ENCODE measurements around the gene IQCE.
"Not testable (repeated sequence)": the region's sequence is repeated elsewhere in the genome, so short reads cannot be mapped to it uniquely, and the experiment has no call there.

Gene IQCE

DNA sequence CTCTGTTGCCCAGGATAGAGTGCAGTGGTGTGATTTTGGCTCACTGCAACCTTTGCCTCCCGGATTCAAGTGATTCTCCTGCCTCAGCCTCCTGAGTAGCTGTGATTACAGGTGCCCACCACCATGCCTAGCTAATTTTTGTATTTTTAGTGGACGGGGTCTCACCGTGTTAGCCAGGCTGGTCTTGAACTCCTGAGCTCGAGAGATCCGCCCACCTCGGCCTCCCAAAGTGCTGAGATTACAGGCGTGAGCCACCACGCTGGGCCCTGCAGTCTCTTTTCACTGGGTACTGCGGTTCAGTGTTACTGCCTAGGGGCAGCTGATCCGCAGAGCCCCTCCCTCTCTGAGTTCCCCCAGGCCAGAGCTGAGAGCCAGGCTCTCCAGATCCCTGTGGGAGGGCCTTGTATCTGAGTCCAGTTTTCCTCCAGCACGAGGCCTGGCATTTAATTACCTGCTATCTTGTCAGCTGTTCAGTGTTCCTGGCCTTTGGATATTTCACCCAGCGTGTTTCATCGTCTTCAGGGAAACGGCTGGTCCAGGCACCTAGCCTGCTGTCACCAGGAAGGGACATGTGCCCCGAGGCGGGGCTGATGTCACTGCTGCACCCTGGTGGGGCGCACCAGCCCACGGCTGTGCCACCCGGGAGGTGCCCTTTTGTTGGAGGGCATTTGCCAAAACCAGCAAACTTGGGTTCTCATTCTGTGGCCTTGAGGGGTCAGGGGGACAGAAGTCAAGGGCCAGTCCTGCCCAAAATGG lies 22.7 kb upstream of the IQCE start:
- peaks cover 20% of the 10 kb centered on the region for H3K36me3 ChIP-seq (ENCODE audit: control insufficient read depth, insufficient read depth, low read length)
- no CpG with 5 or more reads among the region's 19 CpGs for WGBS (ENCODE audit: insufficient coverage, insufficient read length)
- not testable (repeated sequence) for H3K4me3 ChIP-seq (ENCODE audit: low read length); H3K27ac ChIP-seq (ENCODE audit: low read length); H3K4me1 ChIP-seq (ENCODE audit: control insufficient read depth, insufficient read depth, low read length); H3K27me3 ChIP-seq (ENCODE audit: control insufficient read depth, insufficient read depth, low read length); DNase-seq (ENCODE audit: low read depth, low spot score); H3K9me3 ChIP-seq (ENCODE audit: control insufficient read depth, insufficient read depth, low read length)

- H3K4me3 ChIP-seq (ENCODE audit: low read length): no peak overlapping the region
- peaks cover 29% of the 10 kb centered on the region for H3K36me3 ChIP-seq (ENCODE audit: control insufficient read depth, insufficient read depth, low read length)
- no peak overlapping the region for H3K27ac ChIP-seq (ENCODE audit: low read length)
- H3K27me3 ChIP-seq (ENCODE audit: control insufficient read depth, insufficient read depth, low read length): no peaks in the 10 kb centered on the region
- no peaks in the 10 kb centered on the region for H3K9me3 ChIP-seq (ENCODE audit: control insufficient read depth, insufficient read depth, low read length)
- DNase-seq (ENCODE audit: low read depth, low spot score): no peak
- no peaks in the 10 kb centered on the region for H3K4me1 ChIP-seq (ENCODE audit: control insufficient read depth, insufficient read depth, low read length)
- no CpG with 5 or more reads among the region's 47 CpGs for WGBS (ENCODE audit: insufficient coverage, insufficient read length)
Measured at GRCh38 chr7:2537981-2538851, 20.6 kb upstream of the IQCE start.

GRCh38 chr7:2539031-2539911 lies 19.5 kb upstream of the IQCE start:
- peaks cover 33% of the 10 kb centered on the region for H3K36me3 ChIP-seq (ENCODE audit: control insufficient read depth, insufficient read depth, low read length)
- no CpG with 5 or more reads among the region's 32 CpGs for WGBS (ENCODE audit: insufficient coverage, insufficient read length)
- H3K27me3 ChIP-seq (ENCODE audit: control insufficient read depth, insufficient read depth, low read length): no peaks in the 10 kb centered on the region
- H3K9me3 ChIP-seq (ENCODE audit: control insufficient read depth, insufficient read depth, low read length): no peaks in the 10 kb centered on the region
- no peaks in the 10 kb centered on the region for H3K4me1 ChIP-seq (ENCODE audit: control insufficient read depth, insufficient read depth, low read length)
- no peak overlapping the region for H3K4me3 ChIP-seq (ENCODE audit: low read length)
- no peak for DNase-seq (ENCODE audit: low read depth, low spot score)
- H3K27ac ChIP-seq (ENCODE audit: low read length): no peak overlapping the region

GRCh38 chr7:2540133-2540532 lies 18.6 kb upstream of the IQCE start:
- no peaks in the 10 kb centered on the region for H3K4me1 ChIP-seq (ENCODE audit: control insufficient read depth, insufficient read depth, low read length)
- no peak overlapping the region for H3K4me3 ChIP-seq (ENCODE audit: low read length)
- DNase-seq (ENCODE audit: low read depth, low spot score): no peak
- no peaks in the 10 kb centered on the region for H3K27me3 ChIP-seq (ENCODE audit: control insufficient read depth, insufficient read depth, low read length)
- no peak overlapping the region for H3K27ac ChIP-seq (ENCODE audit: low read length)
- H3K9me3 ChIP-seq (ENCODE audit: control insufficient read depth, insufficient read depth, low read length): no peaks in the 10 kb centered on the region
- WGBS (ENCODE audit: insufficient coverage, insufficient read length): no CpG with 5 or more reads among the region's 7 CpGs
- H3K36me3 ChIP-seq (ENCODE audit: control insufficient read depth, insufficient read depth, low read length): peaks cover 38% of the 10 kb centered on the region

- Histone ChIP-seq H3K27me3 (ENCODE audit: control insufficient read depth, insufficient read depth, low read length) (no peaks in the 10 kb centered on the region), H3K36me3 (ENCODE audit: control insufficient read depth, insufficient read depth, low read length) (peaks cover 39% of the 10 kb centered on the region), H3K4me1 (ENCODE audit: control insufficient read depth, insufficient read depth, low read length) (no peaks in the 10 kb centered on the region), H3K9me3 (ENCODE audit: control insufficient read depth, insufficient read depth, low read length) (no peaks in the 10 kb centered on the region), H3K4me3 (ENCODE audit: low read length) (no peak overlapping the region), H3K27ac (ENCODE audit: low read length) (no peak overlapping the region)
- WGBS (ENCODE audit: insufficient coverage, insufficient read length): no CpG with 5 or more reads among the region's 19 CpGs
- no peak for DNase-seq (ENCODE audit: low read depth, low spot score)
Measured at GRCh38 chr7:2540641-2541051, 18.1 kb upstream of the IQCE start.

DNA sequence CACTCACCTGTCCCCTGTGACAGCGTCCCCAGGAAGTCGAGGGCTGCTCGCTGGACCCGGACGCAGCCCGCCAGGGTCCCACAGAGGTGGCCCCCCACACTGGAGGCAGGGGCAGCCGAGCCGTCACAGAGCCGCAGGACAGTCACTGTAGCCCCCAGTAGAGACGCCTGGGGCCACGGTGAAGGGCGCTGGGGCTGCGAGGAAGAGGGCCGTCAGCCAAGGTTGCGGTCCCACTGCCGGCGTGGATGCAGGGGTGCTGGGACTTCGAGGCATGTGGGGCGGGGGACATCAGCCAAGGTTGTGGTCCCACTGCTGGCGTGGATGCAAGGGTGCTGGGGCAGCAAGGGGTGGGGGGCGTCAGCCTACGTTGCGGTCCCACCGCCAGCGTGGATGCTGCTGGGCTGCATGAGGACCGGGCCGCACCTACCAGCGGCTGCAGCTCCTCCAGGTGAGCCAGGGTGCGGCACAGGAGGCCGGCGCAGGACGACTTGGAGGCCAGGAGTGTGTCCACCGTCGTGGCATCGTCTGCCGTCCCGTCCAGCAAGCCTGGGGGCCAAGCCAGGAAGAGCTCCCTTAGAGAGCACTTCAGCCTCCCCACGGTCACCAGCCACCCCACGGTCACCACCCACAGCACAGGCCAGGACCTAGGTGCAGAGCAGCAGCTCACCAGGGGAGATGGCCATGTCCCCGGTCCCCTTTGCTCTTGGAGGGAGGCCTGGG lies 17.3 kb upstream of the IQCE start:
- Histone ChIP-seq H3K36me3 (ENCODE audit: control insufficient read depth, insufficient read depth, low read length) (peaks cover 45% of the 10 kb centered on the region), H3K27me3 (ENCODE audit: control insufficient read depth, insufficient read depth, low read length) (no peaks in the 10 kb centered on the region), H3K4me3 (ENCODE audit: low read length) (no peak overlapping the region), H3K9me3 (ENCODE audit: control insufficient read depth, insufficient read depth, low read length) (no peaks in the 10 kb centered on the region), H3K27ac (ENCODE audit: low read length) (no peak overlapping the region), H3K4me1 (ENCODE audit: control insufficient read depth, insufficient read depth, low read length) (no peaks in the 10 kb centered on the region)
- WGBS (ENCODE audit: insufficient coverage, insufficient read length): no CpG with 5 or more reads among the region's 40 CpGs
- no peak for DNase-seq (ENCODE audit: low read depth, low spot score)

DNA sequence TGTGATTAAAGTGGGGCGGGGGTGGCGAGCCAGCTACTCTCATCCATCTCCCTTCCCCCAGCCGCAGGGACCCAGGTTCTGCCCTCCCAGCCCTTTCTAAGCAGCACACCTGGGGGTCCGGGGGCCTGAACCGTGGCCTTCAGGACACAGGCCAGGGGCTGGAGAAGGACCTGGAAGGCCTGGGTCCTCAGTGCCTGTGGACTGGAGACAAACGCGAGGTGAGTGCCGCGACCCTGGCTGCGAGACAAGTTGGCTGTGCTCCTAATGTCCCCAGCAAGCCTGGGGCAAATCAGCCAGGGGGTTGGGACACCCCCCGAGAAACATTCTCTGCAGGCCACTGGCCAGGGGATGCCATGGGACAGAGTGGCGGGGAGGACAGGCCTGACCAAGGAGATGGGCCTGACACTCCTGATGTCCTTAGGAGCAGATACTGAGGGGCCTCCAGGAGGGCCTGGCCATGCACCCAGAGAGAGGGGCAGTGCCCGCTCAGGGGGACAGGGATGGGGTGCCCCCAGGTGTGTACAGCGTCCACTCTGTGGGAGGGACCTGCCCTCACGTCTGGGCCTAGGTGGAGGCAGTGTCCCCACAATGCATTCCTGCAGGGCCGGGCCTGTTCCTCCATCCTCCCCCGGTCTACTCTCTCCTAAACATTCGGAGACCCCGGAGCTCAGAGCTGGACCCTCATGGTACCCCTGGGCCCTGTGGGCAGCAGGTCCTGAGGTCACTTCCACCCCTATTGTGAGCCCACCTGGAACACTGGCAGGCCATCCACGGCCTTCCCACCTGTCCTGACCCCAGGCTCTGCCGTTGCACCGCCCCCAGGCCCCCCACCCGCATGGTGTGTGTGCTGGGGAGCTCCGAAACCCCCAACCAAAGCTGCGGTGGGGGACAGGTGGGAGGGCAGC lies 16.5 kb upstream of the IQCE start:
- no CpG with 5 or more reads among the region's 25 CpGs for WGBS (ENCODE audit: insufficient coverage, insufficient read length)
- H3K27me3 ChIP-seq (ENCODE audit: control insufficient read depth, insufficient read depth, low read length): no peaks in the 10 kb centered on the region
- H3K36me3 ChIP-seq (ENCODE audit: control insufficient read depth, insufficient read depth, low read length): peaks cover 48% of the 10 kb centered on the region
- H3K27ac ChIP-seq (ENCODE audit: low read length): no peak overlapping the region
- no peaks in the 10 kb centered on the region for H3K4me1 ChIP-seq (ENCODE audit: control insufficient read depth, insufficient read depth, low read length)
- no peaks in the 10 kb centered on the region for H3K9me3 ChIP-seq (ENCODE audit: control insufficient read depth, insufficient read depth, low read length)
- no peak overlapping the region for H3K4me3 ChIP-seq (ENCODE audit: low read length)
- DNase-seq (ENCODE audit: low read depth, low spot score): no peak

- no peak for DNase-seq (ENCODE audit: low read depth, low spot score)
- Histone ChIP-seq H3K27ac (ENCODE audit: low read length) (no peak overlapping the region), H3K4me3 (ENCODE audit: low read length) (no peak overlapping the region), H3K27me3 (ENCODE audit: control insufficient read depth, insufficient read depth, low read length) (no peaks in the 10 kb centered on the region), H3K4me1 (ENCODE audit: control insufficient read depth, insufficient read depth, low read length) (no peaks in the 10 kb centered on the region), H3K36me3 (ENCODE audit: control insufficient read depth, insufficient read depth, low read length) (peaks cover 45% of the 10 kb centered on the region), H3K9me3 (ENCODE audit: control insufficient read depth, insufficient read depth, low read length) (no peaks in the 10 kb centered on the region)
- WGBS (ENCODE audit: insufficient coverage, insufficient read length): no CpG with 5 or more reads among the region's 53 CpGs
Measured at GRCh38 chr7:2542916-2543871, 15.6 kb upstream of the IQCE start.

Measured in iPS DF 6.9 (cell line).